GM19239 (cell line): ENCODE data around the gene KCNB1.

Experiments
- DNase-seq: peaks from one replicate; pipeline ENCODE4 v3.0.0; 2011; ENCODE audit warnings: low spot score; ENCODE audit not compliant: insufficient read length
- FAIRE-seq: peaks from 2 replicates; lab custom pipeline; 2011; peaks lifted over from hg19 to GRCh38; lab: Jason Lieb, UNC

KCNB1 gene

DNA sequence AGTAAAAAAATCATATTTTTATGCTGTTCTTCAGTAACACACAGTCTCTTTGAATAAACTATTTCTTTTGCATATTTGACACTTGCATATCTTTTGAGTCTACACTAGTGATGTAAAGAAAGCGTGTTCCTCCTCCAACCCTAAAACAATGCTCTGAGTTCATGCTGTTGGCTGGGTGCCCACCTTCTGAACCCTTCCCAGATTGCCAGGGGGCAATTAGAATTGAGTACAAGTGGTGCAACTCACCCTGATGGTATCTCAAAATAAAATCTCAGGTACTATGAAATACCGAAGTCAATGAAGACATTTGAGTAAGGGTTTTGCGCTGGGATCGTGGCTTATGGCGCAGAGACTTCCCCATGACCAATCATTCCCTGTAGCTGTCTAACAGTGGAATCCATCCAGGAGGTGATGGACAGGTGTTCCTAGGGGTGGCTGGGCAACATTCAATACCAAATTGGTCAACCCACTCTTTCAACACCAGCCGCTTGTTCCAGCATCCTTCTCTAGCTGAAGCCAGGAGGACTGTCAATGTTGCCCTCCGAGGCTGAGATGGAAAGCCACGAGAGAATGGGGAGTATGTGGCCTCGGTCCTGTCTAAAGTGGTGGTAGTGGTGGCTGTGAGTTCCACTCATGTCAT lies 110.3 kb downstream of the KCNB1 start:
- FAIRE-seq: no peak
- no peak for DNase-seq

DNA sequence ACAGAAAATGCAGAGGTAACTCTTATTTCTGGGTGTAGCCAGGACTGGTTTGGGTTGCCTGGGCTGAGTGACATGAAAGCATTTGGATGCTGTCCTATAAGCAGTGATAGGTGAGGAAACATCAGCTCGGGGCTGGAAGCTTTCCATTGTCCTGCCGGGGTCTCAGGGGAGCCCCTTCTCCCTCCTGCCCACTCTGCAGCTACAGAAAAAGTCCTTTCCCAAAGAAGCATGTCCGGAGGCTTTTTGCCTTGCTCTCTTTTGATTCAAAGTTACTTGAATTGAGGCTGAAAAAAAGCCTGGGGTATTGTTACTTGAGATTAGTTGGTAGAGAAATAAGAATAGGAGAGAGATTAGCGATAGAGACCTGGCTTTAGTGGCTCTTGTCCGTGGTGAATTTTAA lies 113.9 kb downstream of the KCNB1 start:
- no peak for FAIRE-seq
- no peak for DNase-seq

DNA sequence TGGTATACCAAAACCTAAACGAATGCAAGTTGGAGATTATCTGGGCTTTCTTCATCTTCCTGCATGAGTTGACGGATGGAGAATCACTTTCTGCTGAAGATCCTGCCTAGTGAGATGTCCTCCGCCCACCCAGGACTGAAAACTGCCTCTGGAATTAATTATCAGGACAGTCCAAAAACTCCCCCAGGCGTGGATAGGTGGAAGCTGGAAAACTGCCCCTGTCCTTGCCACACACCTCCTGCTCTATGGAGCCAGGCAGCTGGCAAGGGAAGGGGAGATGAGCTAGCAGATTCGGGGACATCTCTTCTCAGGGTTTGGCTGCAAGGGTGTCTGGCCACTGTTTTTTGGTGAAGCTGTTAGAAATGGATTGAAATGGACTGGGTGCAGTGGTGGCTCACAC lies 115.4 kb downstream of the KCNB1 start:
- FAIRE-seq (no peak), DNase-seq (no peak)

DNA sequence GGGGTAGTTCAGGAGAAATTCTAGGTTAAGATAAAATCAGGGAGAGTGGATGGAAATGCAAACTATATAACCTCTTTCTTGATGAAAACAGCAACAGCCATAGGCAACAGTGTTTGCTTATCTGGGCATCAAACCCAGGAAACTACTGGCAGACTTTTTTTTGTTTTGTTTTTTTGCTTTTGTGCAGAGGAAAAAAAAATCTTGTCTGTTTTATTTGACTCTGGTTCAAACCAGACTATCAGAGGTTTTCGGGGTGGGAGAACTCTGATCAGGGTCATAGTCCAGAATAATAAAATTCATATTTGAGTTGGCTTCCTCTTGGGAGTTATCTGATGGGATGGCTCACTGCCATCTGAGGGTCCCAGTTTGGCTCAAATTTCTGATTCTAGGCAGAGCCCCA lies 115.8 kb downstream of the KCNB1 start:
- no peak for FAIRE-seq
- DNase-seq: no peak

DNA sequence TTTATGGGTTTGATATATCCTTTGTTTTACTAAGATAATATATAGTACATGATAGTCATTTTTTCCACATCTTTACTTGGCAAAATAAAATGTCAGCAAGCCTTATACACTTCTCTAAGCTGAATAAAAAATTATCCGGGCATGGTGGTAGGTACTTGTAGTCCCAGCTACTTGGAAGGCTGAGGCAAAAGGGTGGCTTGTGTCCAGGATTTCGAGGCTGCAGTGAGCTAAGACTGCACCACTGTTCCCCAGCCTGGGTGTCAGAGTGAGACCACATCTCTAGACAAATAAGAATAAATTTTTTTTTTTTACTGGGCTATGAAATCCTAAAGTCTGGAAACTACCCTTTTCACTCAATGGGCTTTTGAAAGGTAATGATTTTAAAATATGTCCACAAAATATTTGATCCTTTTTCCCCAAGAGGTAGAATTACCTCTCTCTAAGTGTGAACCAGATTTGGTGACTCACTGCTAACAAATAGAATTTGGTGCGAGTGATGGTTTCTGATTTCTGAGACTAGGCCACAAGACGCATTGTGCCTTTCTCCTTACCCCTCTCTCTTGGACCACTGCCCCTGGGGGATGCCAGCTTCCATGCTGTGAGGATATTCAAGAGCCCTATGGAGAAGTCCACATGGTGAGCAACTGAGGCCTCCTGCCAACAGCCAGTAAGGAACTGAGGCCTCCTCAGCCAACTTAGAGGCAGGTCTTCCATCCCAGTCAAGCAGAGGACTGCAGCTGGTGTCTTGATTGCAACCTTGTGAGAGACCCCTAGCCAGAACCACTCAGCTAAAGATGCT lies 120.4 kb downstream of the KCNB1 start:
- DNase-seq (no peak), FAIRE-seq (no peak)

DNA sequence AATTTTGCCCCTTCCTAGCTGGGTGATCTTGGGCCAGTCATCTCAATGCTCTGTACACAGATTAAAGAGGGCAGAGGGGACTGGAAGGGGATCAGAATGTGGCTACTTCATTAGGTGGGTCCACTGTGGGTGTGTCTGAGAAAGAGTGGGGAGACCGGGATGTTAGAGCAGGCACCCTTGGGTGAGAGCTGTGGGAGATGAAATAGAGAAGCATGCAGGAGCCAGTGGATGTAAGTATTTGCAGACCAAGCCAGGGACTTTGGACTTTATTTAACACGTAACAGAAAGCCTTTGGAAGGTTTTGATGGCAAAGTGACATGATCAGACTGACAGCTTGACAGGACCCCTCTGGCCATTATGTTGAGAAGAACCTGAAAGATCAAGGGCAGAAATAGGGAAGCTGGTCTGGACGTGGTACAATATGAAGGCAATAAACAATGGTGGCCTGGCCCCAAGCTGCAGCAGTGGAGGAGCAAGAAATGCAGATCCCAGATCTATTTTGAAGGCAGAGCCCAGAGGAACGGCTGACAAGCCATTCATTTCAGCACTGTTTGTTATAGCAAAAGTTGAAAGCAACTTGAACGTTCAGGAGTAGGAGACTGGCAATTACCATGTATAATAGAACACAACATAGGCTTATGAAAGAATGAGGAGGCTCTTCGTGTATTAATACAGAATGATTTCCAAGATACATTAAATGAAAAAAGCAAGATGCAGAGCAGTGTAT lies 122.1 kb downstream of the KCNB1 start:
- no peak for FAIRE-seq
- DNase-seq: no peak

DNA sequence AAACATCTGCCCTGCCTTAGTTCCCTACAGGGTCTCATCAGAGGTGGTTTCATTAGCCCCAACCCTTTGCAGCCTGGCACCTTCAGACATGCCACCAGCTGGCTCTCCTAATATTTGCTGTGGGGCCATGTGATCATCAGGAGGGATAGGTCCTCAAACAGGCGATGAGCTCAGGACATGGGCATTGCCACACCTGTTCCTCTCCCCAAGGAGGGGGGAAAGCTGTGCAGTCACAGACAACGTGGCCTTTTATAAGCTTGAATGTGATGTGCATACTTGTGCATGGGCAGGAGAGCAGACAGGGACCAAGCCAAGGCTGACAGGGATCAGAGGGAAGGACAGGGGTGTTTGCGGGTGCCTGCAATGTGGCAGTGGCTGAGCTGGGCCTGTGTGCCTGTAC lies 125.8 kb downstream of the KCNB1 start:
- no peak for FAIRE-seq
- no peak for DNase-seq

DNA sequence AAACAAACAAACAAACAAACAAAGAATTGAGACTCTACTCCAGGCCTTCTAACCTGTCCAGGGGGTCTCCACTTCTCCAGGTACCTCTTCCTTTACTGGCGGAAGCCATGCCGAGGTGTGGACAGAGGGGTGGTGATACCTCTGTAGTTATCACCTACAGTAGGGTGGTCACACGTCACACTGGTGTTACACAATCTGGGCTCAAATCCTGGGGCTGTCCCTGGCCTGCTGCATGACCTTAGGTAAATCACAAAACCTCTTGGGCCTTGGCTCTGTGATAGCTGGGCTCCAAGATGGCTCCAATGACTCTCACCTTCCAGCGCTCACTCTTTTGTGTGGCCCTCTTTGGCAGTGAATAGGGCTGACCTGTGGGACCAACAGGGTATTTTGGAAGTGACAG lies 127.8 kb downstream of the KCNB1 start:
- DNase-seq (no peak), FAIRE-seq (no peak)

DNA sequence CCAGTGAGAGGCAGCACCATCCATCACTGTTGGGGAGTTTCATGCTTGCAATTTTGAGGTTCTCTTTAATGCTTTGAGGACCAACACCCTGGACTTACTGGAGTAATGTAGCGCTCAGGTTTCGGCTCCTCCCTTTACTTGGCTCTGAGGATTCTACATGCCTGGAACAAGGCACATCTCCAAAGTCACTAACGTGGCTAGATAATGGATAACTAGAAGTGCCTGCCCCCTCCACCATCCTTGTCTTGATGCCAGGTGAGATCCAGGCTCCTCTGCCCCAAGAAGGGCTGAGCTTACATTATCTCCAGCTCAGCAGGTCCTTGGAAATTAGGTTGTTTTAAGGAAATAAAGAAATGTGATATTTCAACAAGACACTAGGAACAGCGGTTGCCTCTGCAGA lies 129.1 kb downstream of the KCNB1 start:
- no peak for FAIRE-seq

DNA sequence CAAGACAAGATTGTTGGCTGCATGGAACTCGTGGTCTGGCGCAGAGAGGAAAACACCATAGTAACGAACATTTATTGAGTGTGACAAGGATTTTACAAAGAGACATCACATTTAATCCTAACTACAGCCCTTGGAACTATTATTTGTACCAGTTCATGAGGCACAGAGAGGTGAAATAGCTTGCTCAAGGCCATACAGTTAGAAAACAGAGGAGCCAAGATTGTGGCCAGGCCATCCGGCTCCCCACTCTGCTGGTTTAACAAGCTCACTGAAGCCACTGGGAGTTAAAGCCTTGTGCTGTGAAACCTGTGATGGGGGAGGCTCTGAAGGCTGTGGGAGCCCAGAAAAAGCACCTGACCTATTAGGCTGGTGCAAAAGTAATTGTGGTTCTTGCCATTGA lies 129.7 kb downstream of the KCNB1 start:
- FAIRE-seq (no peak), DNase-seq (no peak)

More for the DNA sequence above, 129.1 kb downstream of the KCNB1 start:
- no peak for DNase-seq

DNA sequence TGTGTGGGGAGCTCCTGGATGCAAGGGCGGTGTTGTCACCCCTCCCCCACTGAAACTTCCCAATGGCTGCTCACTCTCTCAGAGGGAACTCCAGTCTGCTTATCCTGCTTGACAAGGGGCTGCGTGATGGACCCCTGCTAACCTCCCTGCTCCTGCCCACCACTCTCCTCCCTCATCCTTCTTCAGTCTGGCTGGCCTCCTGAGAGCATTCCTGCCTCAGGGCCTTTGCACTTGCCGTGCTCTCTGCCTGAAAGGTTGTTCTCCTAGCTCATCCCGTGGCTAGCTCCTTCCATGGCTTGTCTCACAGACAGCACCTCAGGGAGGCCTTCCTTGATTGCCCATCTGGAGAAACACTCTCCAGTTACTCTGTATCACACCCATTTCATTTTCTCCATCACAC lies 130.7 kb downstream of the KCNB1 start:
- DNase-seq: no peak
- FAIRE-seq: no peak

DNA sequence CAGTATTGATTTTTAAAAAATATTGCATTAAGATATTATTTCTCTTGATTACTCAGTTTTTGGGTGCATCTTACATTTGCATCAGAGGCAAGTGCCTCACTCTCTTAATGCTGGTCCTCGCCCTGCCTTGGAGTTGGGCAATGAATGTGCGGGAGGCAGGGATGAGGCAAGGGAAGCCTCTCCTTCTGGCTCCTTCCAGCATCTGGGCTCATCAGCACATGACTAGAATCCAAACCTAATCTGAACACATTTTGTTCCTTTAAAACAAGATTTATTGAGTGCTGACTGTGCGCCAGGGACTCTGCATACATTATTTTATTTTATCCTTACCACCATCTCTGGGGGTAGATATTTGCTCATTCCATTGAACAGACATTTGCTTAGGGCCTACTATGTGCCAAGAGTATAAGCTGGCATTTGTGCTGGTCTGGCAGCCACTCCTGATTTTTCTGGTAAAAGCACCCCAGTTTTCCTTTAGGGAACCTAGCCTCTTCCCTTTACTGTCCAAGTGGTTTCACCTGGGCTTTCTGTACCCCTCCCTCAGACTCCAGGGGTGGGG lies 132.7 kb downstream of the KCNB1 start:
- no peak for FAIRE-seq

DNA sequence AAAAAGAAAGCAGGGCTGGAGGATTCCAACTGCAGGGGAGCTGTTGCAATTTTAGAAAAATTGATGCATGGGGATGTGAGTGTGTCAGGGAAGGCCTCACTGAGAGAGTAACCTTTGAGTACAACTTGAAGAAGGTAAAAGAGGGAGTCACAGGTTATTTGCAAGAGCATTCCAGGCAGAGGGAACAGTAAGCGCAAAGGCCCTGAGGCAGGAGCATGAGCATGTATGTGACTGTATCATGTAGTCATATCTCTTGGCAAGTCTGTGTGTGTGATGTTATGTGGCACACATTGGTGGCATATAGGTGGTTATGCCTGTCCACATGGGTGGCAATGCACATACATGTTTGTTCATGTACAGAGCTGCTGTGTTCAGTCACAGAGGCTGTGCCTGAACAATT lies 133.4 kb downstream of the KCNB1 start:
- DNase-seq (no peak), FAIRE-seq (no peak)

More for the DNA sequence above, 132.7 kb downstream of the KCNB1 start:
- no peak for DNase-seq

DNA sequence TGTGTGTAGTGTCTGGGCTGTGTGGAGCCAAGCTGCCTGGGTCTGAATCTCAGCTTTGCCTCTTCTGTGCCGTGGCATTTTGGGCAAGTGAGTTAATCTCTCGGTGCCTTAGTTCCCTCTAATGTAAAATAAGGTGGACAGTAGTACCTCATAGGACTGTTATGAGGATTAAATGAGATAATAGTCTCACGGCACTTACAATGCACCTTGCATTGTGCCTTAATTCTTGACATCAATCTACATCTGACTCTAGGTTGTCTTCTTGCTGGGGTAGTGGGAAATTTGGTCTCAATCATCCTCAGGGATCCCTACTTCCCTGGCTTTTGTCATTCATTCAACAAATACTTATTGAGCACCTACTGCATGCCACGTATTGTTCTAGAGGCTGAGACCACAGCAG lies 133.9 kb downstream of the KCNB1 start:
- no peak for FAIRE-seq

DNA sequence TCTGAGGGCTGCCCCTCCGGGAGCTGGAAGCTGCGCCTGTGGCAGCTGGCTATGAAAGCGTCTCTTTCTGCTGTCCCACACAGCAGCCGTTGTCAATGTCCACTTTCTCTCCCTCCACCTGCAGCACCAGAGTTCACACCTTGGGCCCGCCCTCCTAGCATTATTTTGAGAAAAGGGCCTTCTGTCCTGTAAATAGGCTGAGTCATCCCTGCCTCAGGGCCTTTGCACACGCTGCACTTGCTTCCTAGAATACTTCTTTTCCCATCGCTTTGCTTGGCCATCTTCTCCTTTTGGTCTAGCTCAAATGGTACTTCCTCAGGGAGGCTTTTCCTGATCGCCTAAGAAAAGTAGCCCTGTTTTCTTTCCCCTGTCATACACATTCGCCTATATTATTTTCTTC lies 135.3 kb downstream of the KCNB1 start:
- FAIRE-seq: no peak

More for the DNA sequence above, 133.9 kb downstream of the KCNB1 start:
- no peak for DNase-seq

DNA sequence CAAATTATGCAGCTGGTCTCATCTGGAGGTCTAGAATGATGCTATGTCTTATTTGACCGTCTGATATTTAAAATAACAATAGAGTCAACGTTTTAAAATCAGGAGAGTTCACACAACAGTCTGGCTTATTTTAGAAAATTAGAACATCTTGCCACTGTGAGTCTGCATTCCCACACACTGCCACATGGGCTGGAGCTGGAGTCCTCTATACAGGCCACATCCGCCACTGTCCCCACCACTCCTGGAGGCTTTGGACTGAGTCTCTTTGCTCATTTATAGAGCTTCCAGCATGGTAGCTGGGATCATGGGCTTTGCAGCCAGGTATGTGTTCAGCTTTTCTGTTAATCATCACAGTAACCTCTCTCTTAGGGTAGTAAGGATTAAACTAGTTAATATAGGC lies 135.8 kb downstream of the KCNB1 start:
- FAIRE-seq: no peak
- no peak for DNase-seq

More for the DNA sequence above, 135.3 kb downstream of the KCNB1 start:
- DNase-seq: no peak

DNA sequence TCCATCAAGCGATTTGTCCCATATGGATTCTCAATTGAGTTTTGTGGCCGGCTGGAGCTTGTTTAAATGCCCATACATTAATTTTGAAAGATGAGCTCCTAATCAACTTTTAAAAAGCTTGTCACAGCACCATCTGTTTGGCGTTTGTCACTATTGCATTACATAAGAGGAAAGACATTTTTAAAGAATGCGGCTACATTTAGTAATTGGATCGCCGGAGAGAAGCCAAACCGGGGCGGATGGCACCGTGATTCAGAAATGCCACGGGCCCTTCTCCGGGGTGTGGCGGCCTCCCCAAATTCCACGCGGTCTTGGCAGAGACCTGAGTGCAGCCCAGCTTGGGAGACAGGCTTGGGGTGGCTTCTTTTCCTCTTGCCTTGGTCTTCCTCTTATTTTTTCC lies 136.9 kb downstream of the KCNB1 start:
- DNase-seq: no peak
- FAIRE-seq: no peak

DNA sequence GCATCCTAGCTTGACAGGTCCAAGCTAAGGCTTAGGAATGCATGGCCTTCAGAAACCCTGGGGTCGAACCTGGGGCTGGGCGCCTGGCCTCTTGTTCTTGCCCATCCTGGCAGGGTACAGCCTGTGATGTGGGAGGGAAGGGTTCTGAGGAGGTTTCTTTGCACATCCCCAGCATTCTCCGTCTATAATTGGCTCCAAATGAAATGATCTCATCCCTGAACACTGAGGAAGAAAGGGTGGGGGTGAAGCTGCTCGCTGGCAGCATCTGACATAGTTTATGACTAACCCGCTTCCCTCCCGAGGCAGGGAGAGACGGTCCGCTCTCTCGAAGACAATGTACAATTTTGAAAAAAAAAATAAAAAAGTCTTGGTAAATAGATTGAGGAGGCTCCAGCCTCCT lies 137.5 kb downstream of the KCNB1 start:
- DNase-seq (no peak), FAIRE-seq (no peak)

DNA sequence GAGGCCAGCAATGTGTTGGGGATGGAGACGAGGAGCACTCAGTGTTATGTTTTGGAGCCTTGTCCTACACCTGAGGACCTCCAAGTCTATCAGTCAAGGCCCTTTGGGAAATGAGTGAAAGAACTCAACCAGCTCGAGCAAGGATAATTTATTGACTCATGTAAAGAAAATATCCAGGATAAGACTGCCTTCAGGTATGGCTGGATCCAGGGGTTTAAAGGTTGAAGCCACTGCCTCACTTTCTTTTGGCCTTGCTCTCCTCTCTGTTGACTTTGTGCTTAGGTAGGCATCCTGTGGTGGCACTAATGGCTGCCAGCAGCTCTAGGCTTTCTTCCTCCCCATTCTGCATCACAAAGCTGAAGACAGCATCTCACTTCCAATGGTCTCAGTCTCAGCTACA lies 138.3 kb downstream of the KCNB1 start:
- FAIRE-seq (no peak), DNase-seq (no peak)

DNA sequence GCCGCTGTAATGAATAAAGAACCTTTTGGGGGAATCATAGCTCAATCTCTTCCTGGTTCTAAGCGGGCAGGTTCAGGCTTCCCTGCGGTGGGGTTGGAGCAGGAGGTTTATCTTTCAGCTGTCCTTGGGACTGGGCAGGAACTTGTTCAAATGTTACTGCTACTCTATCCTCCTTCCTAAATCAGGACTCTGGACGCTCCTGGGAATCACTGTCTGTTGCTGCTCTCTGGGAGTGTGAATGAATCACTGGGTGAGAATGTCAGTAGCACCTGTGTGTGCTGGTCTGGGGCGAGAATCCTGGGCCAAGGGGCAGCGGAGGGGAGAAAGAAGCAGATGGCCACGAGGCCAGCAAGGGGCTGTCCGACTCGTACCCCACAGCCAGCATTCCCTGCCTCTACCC lies 139.2 kb downstream of the KCNB1 start:
- DNase-seq: no peak
- FAIRE-seq: no peak
